Mesenchymal stem cell (in vitro differentiated cells and primary cell): Measurements from ENCODE around the gene ATP6V0B.

ENCODE experiments used
- DNase-seq: peaks from one replicate; pipeline ENCODE4 v3.0.0-alpha.2; 2013
- H2AFZ ChIP-seq: one replicate; pipeline ENCODE4 v1.6.1; 2013; ENCODE audit warnings: low read depth, mild to moderate bottlenecking, control low read depth, inconsistent platforms, low read length, moderate library complexity
- H2AK5ac ChIP-seq: 2 replicates; pipeline ENCODE4 v1.6.1; 2013; ENCODE audit warnings: low read length, moderate library complexity, mild to moderate bottlenecking, inconsistent platforms; ENCODE audit not compliant: severe bottlenecking
- H2BK120ac ChIP-seq: one replicate; pipeline ENCODE4 v1.6.1; 2013; ENCODE audit warnings: low read depth, mild to moderate bottlenecking, inconsistent platforms, low read length, moderate library complexity
- H2BK12ac ChIP-seq, 2 experiments: one replicate each; pipeline ENCODE4 v1.6.1; 2013; ENCODE audit warnings: inconsistent platforms in 2 of 2, low read length in 2 of 2, mild to moderate bottlenecking in 2 of 2, moderate library complexity in 2 of 2, control low read depth in 1 of 2
- H2BK15ac ChIP-seq: one replicate; pipeline ENCODE4 v1.6.1; 2013; ENCODE audit warnings: mild to moderate bottlenecking, low read depth, inconsistent platforms; ENCODE audit not compliant: poor library complexity, severe bottlenecking
- H2BK5ac ChIP-seq: 2 replicates; pipeline ENCODE4 v1.6.1; 2013; ENCODE audit warnings: low read depth, mild to moderate bottlenecking, low read length, control low read depth, inconsistent platforms; ENCODE audit not compliant: poor library complexity, severe bottlenecking
- H3K14ac ChIP-seq, 2 experiments: one replicate each; pipeline ENCODE4 v1.6.1; 2013; ENCODE audit warnings: inconsistent platforms in 2 of 2, low read length in 2 of 2, control low read depth in 1 of 2, mild to moderate bottlenecking in 1 of 2, moderate library complexity in 1 of 2
- H3K18ac ChIP-seq, 2 experiments: one replicate each; pipeline ENCODE4 v1.6.1; 2013; ENCODE audit warnings: inconsistent platforms in 2 of 2, low read length in 2 of 2, control low read depth in 1 of 2, low read depth in 1 of 2, mild to moderate bottlenecking in 1 of 2
- H3K23ac ChIP-seq, 2 experiments: one replicate each; pipeline ENCODE4 v1.6.1; 2013; ENCODE audit warnings: inconsistent platforms in 2 of 2, low read length in 2 of 2, mild to moderate bottlenecking in 2 of 2, moderate library complexity in 2 of 2, control low read depth in 1 of 2
- H3K27ac ChIP-seq: 2 replicates; pipeline ENCODE4 v1.5.1; 2013; ENCODE audit warnings: mild to moderate bottlenecking, moderate library complexity, low read length, control low read depth, inconsistent platforms; ENCODE audit not compliant: poor library complexity, severe bottlenecking
- H3K27me3 ChIP-seq, 2 experiments: 2 replicates each; pipeline versions ENCODE4 v1.6.1 to v1.7.0; 2013; ENCODE audit warnings: low read length in 2 of 2, mild to moderate bottlenecking in 2 of 2, moderate library complexity in 2 of 2, control low read depth in 1 of 2, inconsistent platforms in 1 of 2; ENCODE audit not compliant: control insufficient read depth in 1 of 2, insufficient read depth in 1 of 2
- H3K36me3 ChIP-seq, 2 experiments: 2 replicates each; pipeline versions ENCODE4 v1.6.1 to v1.7.0; 2013; ENCODE audit warnings: low read length in 2 of 2, control low read depth in 1 of 2, inconsistent platforms in 1 of 2, low read depth in 1 of 2, mild to moderate bottlenecking in 1 of 2; ENCODE audit not compliant: insufficient read depth in 2 of 2, control insufficient read depth in 1 of 2
- H3K4ac ChIP-seq, 2 experiments: one replicate each; pipeline ENCODE4 v1.6.1; 2013; ENCODE audit warnings: inconsistent platforms in 2 of 2, low read length in 2 of 2, mild to moderate bottlenecking in 2 of 2, moderate library complexity in 2 of 2, control low read depth in 1 of 2, low read depth in 1 of 2
- H3K4me1 ChIP-seq: 2 replicates; pipeline ENCODE4 v1.6.1; 2013; ENCODE audit warnings: low read depth, low read length, control low read depth; ENCODE audit not compliant: control insufficient read depth, insufficient read depth
- H3K4me2 ChIP-seq: 2 replicates; pipeline ENCODE4 v1.6.1; 2013; ENCODE audit warnings: low read length, mild to moderate bottlenecking, inconsistent platforms; ENCODE audit not compliant: poor library complexity, severe bottlenecking
- H3K4me3 ChIP-seq, 2 experiments: 2 replicates each; pipeline versions ENCODE4 v1.5.1 to v1.7.0; 2013; ENCODE audit warnings: low read length in 2 of 2, mild to moderate bottlenecking in 2 of 2, control low read depth in 1 of 2, low read depth in 1 of 2; ENCODE audit not compliant: insufficient read depth in 1 of 2
- H3K79me1 ChIP-seq: replicated peaks from 2 replicates; pipeline ENCODE4 v1.6.1; 2013; ENCODE audit warnings: mild to moderate bottlenecking, control low read depth, low read length, inconsistent platforms; ENCODE audit not compliant: poor library complexity, severe bottlenecking
- H3K9ac ChIP-seq: 2 replicates; pipeline ENCODE4 v1.7.0; 2013; ENCODE audit warnings: mild to moderate bottlenecking, low read length, moderate library complexity
- H3K9me3 ChIP-seq: 2 replicates; pipeline ENCODE4 v1.7.0; 2013; ENCODE audit warnings: mild to moderate bottlenecking, low read length; ENCODE audit not compliant: control insufficient read depth
- H4K8ac ChIP-seq: one replicate; pipeline ENCODE4 v1.6.1; 2013; ENCODE audit warnings: inconsistent platforms, mild to moderate bottlenecking, low read length, moderate library complexity
- H4K91ac ChIP-seq: one replicate; pipeline ENCODE4 v1.6.1; 2013; ENCODE audit warnings: mild to moderate bottlenecking, low read length, inconsistent platforms
- WGBS: methylation state at CpG from one replicate; pipeline ENCODE4 v1.1.7; 2013; ENCODE audit warnings: mixed read lengths; 5-methylcytosine and 5-hydroxymethylcytosine counted together

ATP6V0B gene

GRCh38 chr1:43931711-43932660 lies 42.8 kb upstream of the ATP6V0B start:
- H3K27ac ChIP-seq = no peak overlapping the region
- H3K14ac ChIP-seq = no peak overlapping the region
- no peak overlapping the region for H4K91ac ChIP-seq
- peaks cover 47% of the 10 kb centered on the region for H3K4me1 ChIP-seq
- DNase-seq = no peak
- no peak overlapping the region for H2BK15ac ChIP-seq
- H3K23ac ChIP-seq = no peak overlapping the region
- H4K8ac ChIP-seq = peak overlapping the region; percentile 9
- H2BK5ac ChIP-seq = no peak overlapping the region
- no peak overlapping the region for H2AFZ ChIP-seq
- peaks cover 5% of the 10 kb centered on the region for H3K9me3 ChIP-seq
- no peak overlapping the region for H3K18ac ChIP-seq
- WGBS = 94% methylated on average over 12 of the region's 13 CpGs
- H2AK5ac ChIP-seq = no peak overlapping the region
- peak overlapping the region in 1 of 2 experiments; percentile 14 for H3K4me3 ChIP-seq
- peaks cover 10 to 25% of the 10 kb centered on the region in 2 experiments for H3K36me3 ChIP-seq
- no peak overlapping the region for H2BK12ac ChIP-seq
- H3K79me1 ChIP-seq = no peaks in the 10 kb centered on the region
- H3K4ac ChIP-seq = no peak overlapping the region
- no peak overlapping the region for H2BK120ac ChIP-seq
- H3K9ac ChIP-seq = no peak overlapping the region
- H3K4me2 ChIP-seq = no peak overlapping the region
- peaks cover 0 to 30% of the 10 kb centered on the region in 2 experiments for H3K27me3 ChIP-seq

GRCh38 chr1:43932786-43933385 lies 41.9 kb upstream of the ATP6V0B start:
- 31% methylated on average over 8 of the region's 8 CpGs for WGBS

GRCh38 chr1:43933386-43934100 lies 41.2 kb upstream of the ATP6V0B start, which contains the start of gene ARTN:
Gene ARTN, plus strand, starts transcription at chr1:43933801. Its CDS starts 1,856 bp downstream, at chr1:43935657.
- Histone ChIP-seq H3K79me1 (no peaks in the 10 kb centered on the region), H3K27ac (no peak within 1 kb of the TSS), H2BK15ac (peak within 1 kb of the TSS; percentile 13), H4K91ac (peak within 1 kb of the TSS; percentile 47), H3K4ac (peak within 1 kb of the TSS in 1 of 2 experiments; percentile 54), H3K27me3 (peaks cover under 1 to 42% of the 10 kb centered on the region in 2 experiments), H3K36me3 (peaks cover 6 to 25% of the 10 kb centered on the region in 2 experiments), H3K23ac (peak within 1 kb of the TSS in 1 of 2 experiments; percentile 34), H2AK5ac (no peak within 1 kb of the TSS), H3K14ac (peak within 1 kb of the TSS in 1 of 2 experiments; percentile 11), H3K4me1 (peaks cover 53% of the 10 kb centered on the region), H2BK12ac (peak within 1 kb of the TSS; percentile 30 to 37), H3K4me3 (peak within 1 kb of the TSS; percentile 35 to 68), H3K9me3 (peaks cover 5% of the 10 kb centered on the region), H2BK120ac (no peak within 1 kb of the TSS), H3K9ac (peak within 1 kb of the TSS; percentile 60), H4K8ac (peak within 1 kb of the TSS; percentile 54), H3K18ac (peak within 1 kb of the TSS in 1 of 2 experiments; percentile 54), H2BK5ac (no peak within 1 kb of the TSS), H2AFZ (no peak within 1 kb of the TSS), H3K4me2 (peak within 1 kb of the TSS; percentile 72)
- DNase-seq = peak; percentile 52
- 6% methylated on average over 42 of the region's 42 CpGs for WGBS

More at GRCh38 chr1:43932786-43933385, 41.9 kb upstream of the ATP6V0B start:
- H3K27ac ChIP-seq = no peak overlapping the region
- H4K8ac ChIP-seq = peak overlapping the region; percentile 54
- H2AK5ac ChIP-seq = no peak overlapping the region
- H3K14ac ChIP-seq = peak overlapping the region in 1 of 2 experiments; percentile 11
- peak overlapping the region in 1 of 2 experiments; percentile 54 for H3K4ac ChIP-seq
- peaks cover 5% of the 10 kb centered on the region for H3K9me3 ChIP-seq
- peak overlapping the region; percentile 35 to 68 for H3K4me3 ChIP-seq
- peak overlapping the region in 1 of 2 experiments; percentile 54 for H3K18ac ChIP-seq
- H3K4me1 ChIP-seq = peaks cover 53% of the 10 kb centered on the region
- peak overlapping the region; percentile 47 for H4K91ac ChIP-seq
- peaks cover 6 to 25% of the 10 kb centered on the region in 2 experiments for H3K36me3 ChIP-seq
- H2BK15ac ChIP-seq = no peak overlapping the region
- no peak overlapping the region for H2BK5ac ChIP-seq
- H2BK12ac ChIP-seq = peak overlapping the region; percentile 27 to 30
- peaks cover 0 to 36% of the 10 kb centered on the region in 2 experiments for H3K27me3 ChIP-seq
- H3K4me2 ChIP-seq = peak overlapping the region; percentile 72
- H2BK120ac ChIP-seq = no peak overlapping the region
- peak overlapping the region in 1 of 2 experiments; percentile 34 for H3K23ac ChIP-seq
- H3K79me1 ChIP-seq = no peaks in the 10 kb centered on the region
- H3K9ac ChIP-seq = peak overlapping the region; percentile 60
- H2AFZ ChIP-seq = no peak overlapping the region
- DNase-seq = peak; percentile 36
